Measurements from ENCODE around the gene CSTPP1.
"Not testable (repeated sequence)": the region's sequence is repeated elsewhere in the genome, so short reads cannot be mapped to it uniquely, and the experiment has no call there.

CSTPP1 gene

DNA sequence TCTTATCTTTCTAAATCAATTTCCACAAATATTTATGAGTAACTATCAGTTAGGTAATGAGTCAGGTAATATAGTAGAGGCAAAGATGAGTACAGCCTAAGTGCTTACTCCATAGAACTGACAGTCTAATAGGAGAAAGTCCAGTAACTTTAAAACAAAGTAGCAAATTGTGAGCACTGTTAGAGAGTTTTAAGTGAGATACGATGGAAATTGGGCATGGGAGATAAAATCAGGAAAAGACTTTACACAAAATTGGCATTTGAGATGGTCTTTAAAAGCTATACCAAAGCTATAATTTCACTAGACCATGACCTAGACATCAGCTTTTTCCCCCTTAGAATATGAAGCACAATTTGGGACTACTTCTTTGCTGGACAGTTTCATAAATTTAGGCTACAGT lies 113.7 kb downstream of the CSTPP1 start:
- no peak for DNase-seq (ENCODE audit: low read depth)

DNA sequence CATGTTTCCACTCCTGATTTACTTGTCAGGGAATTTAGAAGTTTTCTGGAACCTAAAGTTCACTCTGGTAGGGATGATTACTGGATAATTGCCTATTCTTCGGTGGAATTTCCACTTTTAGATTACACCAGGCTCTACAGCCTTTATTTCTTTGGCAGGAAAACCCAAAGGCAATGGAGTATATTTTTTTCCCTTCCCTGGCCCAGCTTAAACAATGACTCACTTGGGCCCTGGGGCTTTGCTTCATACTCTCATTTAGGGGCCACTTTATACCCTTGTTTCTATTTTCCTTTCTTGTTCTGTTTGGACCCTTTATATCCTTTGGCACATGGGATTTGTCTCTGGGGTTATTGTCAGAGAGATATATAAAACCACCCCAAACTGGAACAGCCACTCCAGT lies 114.7 kb downstream of the CSTPP1 start:
- no peak for DNase-seq (ENCODE audit: low read depth)

DNA sequence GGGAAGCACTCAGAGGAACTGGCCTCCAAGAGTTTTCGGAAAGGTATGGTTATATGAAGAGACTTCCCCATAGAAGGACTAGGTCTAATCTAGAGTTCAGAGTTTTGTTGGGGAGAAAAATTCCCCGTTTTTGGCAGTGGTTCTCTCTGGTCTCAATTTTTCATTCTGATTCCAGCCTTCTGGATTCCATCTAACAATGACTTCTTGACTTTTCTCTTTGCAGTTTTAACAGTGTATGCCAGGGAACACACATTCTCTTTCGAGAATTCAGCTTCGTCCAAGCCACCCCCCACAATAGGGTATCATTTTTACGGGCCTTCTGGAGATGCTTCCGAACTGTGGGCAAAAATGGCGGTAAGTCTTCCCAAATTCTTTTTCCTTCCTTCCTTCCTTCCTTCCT lies 115.6 kb downstream of the CSTPP1 start:
- DNase-seq (ENCODE audit: low read depth), result no peak

DNA sequence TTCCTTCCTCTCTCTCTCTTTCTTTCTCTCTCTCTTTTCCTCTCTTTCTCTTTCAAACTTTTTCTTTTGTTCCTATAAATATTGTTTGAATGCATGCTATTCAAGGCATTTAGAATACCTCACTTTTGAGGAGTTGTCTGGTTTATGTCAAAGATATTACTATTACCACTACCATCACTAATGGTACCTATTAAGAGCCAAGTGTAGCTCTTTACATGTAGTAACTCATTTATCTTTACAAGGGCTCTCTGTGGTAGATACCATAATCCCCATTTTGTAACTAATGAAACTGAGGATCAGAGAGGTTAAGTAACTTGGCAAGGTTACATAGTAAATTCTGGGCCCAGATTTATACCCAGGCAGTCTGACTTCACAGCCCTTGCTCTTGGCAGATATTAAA lies 116.0 kb downstream of the CSTPP1 start:
- DNase-seq (ENCODE audit: low read depth), result no peak

DNA sequence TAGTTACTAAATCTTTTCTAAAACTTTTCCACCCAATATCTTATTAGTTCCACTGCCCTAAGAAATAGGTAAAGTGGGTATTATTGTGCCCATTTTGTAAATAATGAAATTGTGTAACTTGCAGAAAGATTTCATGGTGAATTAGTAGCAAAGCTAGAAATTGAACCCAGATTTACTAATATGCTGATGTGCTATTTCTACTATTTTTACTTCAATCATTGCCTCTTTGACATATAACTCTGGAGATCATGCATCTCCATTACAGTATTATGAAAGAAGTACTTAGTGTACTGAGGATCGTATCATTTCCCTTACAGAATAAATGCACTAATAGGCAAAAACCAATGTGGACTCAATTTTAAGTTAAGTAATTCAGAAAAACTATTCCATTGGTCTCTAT lies 119.0 kb downstream of the CSTPP1 start:
- DNase-seq (ENCODE audit: low read depth), result no peak

DNA sequence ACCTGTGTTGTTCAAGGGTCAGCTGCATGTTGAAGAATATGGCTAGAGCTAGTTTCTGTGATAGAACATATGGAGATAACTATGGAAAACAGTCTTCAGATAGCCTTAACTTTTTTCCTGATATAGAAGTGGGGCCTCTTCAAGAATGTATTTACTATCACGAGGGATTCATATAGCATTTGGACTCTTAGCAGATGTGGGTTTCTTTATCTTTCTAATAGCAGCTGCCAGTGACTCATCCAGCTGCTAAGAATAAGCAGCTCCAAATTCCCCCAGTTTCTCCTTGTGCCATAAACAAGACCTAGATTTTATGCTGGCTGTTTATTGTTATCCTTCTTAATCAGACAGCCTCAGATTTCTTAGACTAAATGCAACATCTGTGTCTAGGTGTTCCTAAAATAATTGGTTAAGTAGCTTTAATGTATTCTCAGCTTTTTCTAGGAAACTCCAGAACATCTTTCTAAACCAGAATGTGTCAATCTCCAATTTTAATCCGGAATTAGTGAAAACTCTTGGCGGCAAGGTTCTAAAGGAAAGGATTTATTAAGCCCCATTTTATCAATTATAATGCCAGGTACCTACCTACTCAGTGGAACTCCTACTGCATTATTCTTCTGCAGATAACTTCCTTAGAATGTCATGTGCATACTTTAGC lies 119.8 kb downstream of the CSTPP1 start:
- DNase-seq (ENCODE audit: low read depth), result no peak

DNA sequence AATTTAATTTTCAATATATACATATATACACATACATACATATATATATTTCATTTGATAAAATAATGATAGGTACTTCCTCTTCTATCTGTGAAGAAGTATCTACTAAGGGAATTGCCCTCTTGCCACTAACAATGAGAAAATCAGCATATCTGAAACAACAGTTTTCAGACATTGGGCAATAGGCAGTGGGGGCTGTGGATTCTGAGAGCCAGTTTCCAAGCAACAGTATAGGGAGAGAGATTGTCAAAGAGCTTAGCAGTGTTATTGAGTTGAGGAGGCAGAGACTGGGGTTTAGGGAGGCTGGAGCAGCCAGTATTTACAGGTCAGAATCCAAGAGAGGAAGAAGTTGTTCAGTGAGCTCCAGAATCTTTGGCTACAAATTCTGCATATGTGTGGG lies 120.8 kb downstream of the CSTPP1 start:
- DNase-seq (ENCODE audit: low read depth), result no peak

DNA sequence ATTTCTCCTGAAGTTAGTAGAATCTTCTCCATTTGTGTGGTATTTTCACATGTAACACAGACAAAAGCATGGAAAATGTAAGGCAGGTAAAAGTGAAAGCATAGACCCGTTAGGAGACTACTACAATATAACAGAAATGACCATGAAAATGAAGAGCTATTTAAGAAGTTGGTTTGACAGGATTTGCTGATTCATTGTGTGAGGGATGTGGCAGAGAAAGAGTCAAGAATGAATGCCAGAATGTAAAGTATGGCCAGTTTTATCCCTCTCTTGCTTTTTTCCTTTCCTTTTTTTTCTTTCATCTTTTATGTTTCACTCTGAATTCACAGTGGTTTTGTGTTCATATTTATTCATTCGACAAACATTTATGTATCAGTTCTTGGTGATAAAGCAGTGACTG lies 124.2 kb downstream of the CSTPP1 start:
- no peak for DNase-seq (ENCODE audit: low read depth)

DNA sequence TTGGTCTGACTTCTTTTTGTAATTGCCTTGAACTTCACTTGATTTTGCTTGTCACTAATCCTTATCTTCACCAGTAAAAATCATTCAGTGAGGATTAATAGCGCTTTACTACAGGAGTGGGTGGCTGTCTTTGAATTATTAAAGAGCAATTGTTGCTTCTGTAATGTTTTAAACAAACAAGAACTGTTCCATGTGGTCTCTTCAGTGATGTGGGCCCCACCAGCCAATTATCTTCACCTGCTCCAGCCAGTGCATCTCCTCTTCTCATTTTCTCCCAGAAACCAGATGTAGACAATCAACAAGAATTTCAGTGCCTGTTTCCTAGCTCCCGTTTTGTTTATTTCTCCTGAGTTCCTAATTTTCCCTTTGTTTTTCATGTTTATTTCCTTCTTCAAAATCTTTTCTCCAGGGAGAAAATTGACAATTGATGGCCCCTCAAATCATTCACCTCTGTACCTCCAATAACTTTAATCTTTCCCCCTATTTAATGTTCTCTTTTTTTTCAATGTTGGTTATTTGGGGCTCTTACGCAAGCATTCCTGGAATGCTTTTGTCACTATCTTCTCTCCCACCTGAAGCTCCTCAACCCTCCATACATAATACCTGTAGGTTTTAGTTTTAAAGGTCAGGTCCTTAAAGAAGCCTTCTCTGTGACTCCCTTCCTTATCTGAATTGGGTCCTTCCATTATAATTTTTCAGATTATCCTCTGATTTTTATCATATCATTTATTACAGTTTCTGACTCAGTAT lies 125.0 kb downstream of the CSTPP1 start:
- no peak for DNase-seq (ENCODE audit: low read depth)

DNA sequence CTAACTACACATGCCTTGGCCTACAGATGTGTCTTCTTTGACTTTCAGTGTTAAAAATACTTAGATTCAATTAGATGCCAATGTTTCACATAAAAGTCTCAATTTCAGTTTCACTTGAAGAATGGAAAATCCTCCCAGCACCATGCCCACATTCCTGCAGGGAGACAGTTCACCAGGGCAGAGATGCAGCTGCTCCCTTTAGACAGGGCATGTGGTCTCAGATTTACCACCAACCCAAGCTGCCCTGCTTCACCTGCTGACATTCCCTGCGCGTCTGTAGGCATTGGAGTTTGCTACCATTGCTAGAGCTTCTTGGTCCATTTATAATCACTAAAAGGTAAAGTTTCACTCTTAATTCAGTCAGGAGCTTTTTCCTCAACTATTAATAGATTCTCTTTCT lies 126.2 kb downstream of the CSTPP1 start:
- no peak for DNase-seq (ENCODE audit: low read depth)

DNA sequence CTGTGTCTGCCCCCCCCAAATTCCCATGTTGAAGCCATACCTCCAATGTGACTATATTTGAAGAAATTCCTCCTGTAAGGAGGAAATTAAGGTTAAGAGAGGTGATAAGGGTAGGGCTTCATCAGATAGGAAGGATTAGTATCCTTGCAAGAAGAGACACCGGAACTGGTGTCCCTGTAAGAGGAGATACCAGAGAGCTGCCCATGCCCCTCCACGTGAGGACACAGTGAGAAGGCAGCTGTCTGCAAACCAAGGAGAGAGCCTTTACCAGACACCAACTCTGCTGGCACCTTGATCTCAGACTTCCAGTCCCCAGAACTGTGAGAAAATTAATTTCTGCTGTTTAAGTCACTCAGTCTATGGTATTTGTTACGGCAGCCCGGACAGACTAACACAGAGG lies 130.8 kb downstream of the CSTPP1 start:
- no peak for DNase-seq (ENCODE audit: low read depth)

DNA sequence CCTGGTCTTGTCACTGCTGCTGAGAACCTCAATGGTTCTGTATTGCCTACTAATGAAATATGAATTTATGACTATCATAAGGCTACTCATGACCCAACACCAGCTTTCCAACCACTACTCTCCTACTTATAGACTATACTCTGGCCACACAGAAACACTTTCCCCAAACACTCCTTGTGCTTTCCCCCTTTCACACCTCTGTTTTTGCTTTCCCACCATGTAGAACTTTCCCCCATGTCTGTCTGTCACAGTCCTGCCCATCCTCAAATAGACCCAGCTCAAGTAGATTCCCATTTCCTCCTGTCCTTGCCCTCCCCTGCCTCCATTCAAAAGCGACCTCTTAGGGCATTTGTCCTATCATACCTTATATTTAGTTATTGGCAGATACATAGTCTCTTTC lies 134.2 kb downstream of the CSTPP1 start:
- no peak for DNase-seq (ENCODE audit: low read depth)

DNA sequence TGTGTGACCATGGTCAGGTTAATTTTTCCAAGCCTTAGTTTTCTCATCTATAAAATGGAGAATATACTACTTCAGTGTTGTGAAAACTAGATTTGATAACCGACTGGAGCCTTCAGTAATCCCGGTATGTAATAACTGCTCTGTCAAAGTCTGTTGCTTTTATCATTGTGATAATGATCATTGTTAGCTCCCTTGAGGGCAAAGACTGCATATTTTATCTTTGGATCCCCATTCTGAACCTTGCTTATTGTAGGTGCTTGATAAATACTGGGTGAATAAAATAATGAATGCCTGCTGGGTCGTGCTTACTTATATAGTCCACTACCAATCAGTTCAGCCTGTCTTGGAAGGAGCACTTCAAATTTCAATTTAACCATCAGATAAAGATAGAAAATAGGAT lies 134.8 kb downstream of the CSTPP1 start:
- no peak for DNase-seq (ENCODE audit: low read depth)

DNA sequence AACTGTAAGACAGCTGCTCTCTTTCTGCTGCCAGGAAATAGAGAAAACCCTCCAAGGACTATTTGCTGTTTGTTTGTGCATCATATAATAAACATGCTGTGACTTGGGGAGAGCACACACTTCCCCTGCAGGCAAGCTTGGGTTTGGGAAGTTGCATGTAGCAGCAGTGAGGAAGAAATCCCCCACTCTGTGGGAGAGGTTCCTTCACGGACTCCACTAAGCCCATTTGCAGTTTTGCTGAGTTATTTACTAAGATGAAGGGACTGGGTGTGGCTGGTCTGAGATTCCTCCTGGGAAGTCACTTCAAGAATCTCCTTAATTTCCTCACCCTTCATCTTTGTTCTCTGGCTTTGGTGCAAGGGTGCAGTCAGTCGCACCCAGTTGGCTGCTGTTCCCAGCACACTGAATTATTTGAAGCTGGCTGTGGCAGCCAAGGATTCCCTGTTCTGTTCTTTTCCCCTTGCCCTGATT lies 135.3 kb downstream of the CSTPP1 start:
- no peak for DNase-seq (ENCODE audit: low read depth)

DNA sequence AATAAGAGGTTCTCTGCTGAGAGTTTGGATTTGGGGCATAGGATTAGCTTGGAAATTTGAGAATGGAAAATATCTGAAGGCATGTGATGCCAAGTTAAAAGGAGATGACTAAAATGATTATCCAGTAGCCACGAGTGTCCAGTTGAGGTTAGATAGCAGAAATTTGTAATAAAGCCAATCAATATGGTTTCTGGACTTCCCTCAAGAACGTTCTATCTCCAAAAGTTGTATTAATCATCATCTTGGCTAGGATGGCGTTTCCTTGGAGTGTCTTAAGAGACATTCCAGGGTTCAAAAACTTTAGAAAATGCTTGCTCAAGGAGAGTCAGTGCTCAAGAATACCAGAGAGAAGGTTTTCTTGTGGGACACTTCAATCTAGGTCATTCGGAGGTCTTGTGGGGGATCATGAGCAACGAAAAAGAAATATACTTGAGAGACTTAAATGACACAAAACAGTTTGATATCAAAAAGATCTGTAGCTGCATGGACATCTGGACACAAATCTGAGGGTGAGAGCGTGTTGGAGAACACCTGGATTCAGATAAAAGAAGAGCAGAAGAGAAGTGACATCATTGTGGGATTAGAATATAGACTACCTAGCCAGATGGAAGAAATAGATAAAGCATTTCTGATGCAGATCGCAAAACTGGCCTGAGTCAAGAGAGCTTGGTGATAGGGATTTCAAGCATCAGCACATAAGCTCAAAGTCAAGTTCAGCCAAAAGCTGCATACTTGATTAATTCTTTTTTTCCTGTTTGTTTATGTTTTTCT lies 142.4 kb downstream of the CSTPP1 start:
- no peak for DNase-seq (ENCODE audit: low read depth)

DNA sequence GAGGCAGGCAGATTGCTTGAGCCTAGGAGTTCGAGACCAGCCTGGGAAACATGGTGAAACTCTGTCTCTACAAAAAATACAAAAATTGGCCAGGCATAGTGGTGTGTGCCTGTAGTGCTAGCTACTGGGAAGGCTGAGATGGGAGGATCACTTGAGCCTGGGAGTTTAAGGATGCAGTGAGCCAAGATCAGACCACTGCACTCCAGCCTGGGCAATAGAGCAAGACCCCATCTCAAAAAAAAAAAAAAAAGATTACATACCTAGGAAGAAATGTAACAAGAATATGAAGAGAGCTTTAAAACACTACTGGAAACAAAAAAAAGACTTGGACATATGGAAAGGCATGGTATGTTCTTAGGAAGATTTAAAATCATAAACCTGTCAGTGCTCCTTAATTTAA lies 144.2 kb downstream of the CSTPP1 start:
- not testable (repeated sequence) for DNase-seq (ENCODE audit: low read depth)

DNA sequence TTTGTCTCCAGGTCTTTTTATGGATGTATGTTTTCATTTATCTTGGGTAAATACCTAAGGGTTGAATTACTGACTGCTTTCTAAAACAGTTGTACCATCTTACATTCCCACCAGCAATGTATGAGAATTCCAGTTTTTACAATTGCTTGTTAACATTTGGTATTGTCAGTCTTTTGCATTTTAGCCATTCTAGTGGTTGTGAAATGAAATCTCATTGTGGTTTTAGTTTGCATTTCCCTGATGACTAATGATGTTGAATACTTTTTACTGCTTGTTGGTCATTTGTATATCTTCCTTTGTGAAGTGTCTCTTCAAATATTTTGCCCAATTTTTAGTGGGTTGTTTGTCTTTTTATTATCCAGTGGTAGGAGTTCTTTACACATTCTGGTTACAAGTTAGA lies 147.4 kb downstream of the CSTPP1 start:
- DNase-seq (ENCODE audit: low read depth), result no peak

DNA sequence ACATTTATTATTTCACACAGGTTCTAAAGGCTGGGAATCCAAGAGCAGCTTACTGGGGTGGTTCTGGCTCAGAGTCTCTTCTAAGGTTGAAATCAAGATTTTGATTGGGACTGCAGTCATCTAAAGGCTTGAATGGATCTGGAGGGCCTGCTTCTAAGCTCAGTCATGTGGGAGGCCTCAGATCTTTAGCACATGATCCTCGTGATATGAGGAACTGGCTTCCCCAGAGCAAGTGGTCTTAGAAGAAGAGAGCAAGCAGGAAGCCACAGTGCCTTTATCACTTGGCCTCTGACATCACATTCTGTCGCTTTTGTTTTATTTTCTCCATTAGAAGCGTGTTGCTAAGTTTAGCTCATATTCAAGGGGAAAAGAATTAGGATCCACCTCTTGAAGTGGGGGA lies 151.2 kb downstream of the CSTPP1 start:
- no peak for DNase-seq (ENCODE audit: low read depth)

DNA sequence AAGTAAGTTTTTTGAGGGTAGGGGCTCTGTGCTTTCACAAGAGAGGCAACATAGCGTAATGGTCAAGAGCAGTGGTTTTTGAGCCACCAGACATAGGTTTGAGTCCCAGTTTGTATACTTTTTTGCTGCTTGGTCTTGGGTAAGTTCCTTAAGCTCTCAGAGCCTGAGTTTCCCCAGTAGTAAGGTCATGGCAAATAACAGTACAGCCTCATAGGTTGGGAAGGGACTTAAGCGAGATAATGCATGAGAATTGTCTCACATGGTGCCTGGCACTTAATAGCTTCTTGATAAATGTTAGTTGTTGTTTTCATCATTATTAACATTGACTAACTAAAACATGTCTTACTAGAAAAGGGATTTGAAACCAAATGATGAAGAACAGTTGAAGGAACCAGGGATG lies 157.0 kb downstream of the CSTPP1 start:
- DNase-seq (ENCODE audit: low read depth), result no peak

DNA sequence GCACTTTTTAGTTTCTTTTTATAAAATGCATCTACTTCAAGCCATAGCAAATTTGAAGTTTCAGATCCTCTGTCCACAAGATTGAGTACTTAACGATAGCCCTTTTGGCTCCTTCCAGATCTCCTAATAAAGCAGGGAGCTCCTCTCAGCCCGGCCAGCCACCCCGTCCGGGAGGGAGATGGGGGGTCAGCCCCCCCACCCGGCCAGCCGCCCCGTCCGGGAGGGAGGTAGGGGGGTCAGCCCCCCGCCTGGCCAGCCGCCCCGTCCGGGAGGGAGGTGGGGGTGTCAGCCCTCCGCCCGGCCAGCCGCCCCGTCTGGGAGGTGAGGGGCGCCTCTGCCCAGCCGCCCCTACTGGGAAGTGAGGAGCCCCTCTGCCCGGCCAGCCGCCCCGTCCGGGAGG lies 160.3 kb downstream of the CSTPP1 start:
- DNase-seq (ENCODE audit: low read depth), result not testable (repeated sequence)

DNA sequence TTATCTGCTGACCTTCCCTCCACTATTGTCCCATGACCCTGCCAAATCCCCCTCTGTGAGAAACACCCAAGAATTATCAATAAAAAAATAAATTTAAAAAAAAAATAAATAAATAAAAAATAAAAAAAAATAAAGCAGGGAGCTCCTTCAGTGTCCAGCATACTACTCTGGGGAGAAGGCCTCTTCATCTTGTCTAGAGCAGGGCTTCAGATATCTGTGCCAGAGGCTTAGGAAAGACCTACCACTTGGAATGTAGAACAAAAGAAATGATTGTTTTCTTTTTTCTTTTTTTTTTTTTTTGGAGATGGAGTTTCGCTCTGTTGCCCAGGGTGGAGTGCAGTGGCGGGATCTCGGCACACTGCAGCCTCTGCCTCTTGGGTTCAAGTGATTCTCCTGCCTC lies 161.7 kb downstream of the CSTPP1 start:
- not testable (repeated sequence) for DNase-seq (ENCODE audit: low read depth)

DNA sequence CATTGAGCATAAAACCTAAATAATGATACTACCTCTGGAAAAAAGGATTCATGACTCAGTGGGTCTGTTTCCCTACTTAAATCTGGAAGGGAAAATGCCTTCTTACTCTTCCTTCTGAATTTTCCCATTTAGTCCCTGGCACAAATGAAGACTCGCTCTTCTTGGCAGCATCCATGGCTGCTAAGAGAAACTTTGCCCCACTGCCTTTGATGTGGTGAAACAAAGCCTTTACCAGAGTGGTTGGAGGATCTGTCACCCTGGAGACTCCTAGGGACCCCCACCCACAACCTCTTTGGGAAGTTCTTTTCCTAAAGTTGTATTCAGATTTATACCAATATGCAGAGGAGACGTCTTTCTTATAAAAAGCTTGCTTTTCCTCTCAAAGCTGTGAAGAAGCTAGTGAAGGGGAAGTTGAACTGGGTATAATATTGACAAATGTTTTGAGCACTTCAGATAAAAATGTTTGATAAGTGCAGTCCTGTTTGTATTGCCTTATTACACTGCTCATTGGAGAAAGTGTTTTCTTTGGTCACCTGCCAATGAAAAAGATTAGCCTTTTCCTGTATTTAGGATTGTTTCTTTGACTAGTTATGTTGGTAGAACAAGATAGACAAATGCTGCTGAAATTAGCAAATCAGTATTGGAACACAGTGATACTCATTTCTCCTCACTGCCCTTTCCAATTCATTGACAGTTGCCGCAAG lies 162.8 kb downstream of the CSTPP1 start:
- no peak for DNase-seq (ENCODE audit: low read depth)
